Activated naive CD4-positive, alpha-beta T cell treated with Interleukin-2 at 50 U/mL for 16 hours (primary cell): ENCODE results near the gene KLHDC8A.
"Not testable (repeated sequence)": the region's sequence is repeated elsewhere in the genome, so short reads cannot be mapped to it uniquely, and the experiment has no call there.

ENCODE experiments used
- DNase-seq: peaks from one replicate; pipeline ENCODE4 v3.0.0-alpha.2; 2020

The KLHDC8A gene

DNA sequence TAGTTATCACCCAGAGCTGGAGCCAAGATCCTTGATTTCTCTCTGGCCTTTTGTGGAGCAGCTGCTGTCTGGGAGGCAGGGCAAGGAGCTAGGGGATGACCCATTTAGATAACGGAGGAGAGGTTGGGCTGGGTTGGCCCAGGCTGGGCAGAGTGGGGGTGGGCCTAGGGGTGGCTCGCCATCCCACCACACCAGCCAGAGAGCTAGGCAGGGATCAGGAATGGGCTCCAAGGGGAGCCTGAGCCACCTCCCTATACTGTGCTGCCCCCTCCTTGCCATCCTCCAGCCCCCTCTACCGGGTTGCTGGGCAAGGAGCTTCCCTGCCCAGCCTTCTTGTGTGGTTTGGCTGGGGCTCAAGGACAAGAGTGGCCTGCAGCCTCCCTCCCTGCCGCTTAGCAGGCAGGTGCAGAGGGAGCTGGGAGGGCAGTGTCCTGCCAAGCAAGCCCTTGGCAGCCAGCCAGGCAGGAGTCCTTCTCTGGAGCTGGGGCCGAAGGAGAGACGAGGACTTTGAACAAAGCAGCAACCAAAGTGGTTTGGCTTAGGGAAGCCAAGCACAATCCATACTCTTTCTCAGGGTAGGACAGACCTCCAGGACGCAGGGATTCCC, 39.3 kb downstream of the KLHDC8A start:
- DNase-seq, result no peak

GRCh38 chr1:205316161-205316566, 40.6 kb downstream of the KLHDC8A start:
- no peak for DNase-seq

DNA sequence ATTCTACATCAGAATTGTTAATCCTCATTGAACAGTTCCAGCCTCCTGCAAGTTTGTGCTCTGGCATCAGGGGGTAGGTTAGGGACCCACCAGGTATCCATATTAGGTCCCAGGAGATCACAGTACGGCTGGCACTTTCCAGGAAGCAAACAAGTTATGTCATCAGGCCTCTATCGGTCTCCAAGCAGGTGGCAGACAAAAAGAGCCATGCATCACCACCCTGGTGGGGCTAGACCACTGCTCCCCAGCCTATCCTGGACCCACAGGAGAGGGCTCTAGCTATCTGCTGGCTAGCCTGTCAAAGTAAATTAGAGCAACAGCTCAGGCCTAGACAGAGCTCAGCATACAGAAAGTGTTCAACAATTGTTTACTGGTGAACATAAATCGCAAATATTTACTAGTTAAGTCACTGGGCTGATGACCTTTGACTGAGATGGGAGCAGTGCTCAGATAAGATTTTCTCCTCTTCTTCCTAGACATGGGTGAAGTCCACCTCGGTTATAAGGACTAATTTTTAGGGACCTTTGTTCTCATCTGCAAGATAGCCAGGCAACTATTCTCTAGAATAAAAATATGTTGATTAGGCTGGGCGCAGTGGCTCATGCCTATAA, 41.6 kb downstream of the KLHDC8A start:
- no peak for DNase-seq

- DNase-seq, result peak; percentile 13
These were observed 43.0 kb downstream of the KLHDC8A start for GRCh38 chr1:205313563-205314308.

DNA sequence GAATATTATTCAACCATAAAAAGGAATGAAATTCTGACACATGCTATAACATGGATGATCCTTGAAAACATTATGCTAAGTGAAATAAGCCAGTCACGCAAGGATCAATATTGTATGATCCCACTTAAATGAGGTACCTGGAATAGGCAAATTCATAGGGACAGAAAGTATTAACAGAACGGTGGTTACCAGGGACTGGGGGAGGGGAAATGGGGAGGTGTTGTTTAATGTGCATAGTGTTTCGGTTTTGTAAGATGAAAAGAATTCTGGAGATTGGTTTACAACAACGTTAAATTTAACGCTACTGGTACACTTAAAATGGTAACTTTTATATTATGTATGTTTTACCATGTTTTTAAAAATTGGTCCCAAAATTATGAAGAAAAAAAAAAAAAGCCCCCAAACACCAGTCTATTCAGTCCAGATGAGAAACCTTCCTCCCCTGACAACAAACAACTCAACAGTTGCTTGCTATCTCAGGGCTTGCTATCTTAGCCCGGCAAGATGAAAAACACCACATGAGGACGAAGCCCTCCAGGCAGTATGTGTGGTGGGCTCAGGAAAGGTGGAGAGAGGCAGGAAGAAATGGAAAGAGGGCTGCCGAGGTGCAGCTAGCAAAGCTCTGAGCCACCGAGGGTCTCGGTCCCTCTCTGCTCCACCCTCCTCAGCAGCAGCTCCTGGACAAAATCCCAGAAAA, 43.7 kb downstream of the KLHDC8A start:
- no peak for DNase-seq

- no peak for DNase-seq
These were observed 45.6 kb downstream of the KLHDC8A start for GRCh38 chr1:205310976-205311704.

- no peak for DNase-seq
These were observed 47.0 kb downstream of the KLHDC8A start for GRCh38 chr1:205309741-205310140.

DNA sequence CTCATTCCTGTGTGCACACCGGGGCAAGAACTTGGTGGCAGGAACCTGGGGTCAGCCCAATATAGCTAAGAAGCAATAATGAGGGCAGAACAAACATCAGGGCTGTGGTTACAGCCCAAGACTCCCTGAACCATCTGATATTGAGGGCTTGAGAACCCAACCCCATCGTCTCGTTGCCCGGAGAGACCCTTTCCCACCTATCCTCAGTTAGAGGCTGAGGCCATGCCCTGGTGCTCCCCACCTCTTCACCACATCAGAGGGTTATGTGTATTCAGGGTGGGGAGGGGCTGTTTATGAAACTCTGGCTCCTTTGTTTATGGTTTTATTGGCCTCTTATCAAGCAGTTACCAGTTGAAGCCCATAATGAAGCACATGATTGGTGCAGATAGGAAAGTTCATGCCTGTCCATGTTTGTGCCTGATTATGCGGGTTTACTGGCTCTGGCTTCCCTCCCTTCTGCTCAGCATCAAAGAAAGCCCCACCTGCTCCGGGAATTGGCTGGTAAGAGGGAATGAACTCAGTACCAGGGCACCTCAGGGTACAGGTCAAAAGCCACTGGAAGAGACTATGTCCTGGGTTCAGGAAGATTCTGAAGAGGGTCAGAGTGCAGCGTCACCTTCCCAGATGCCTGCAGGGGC, 49.7 kb downstream of the KLHDC8A start:
- no peak for DNase-seq

DNA sequence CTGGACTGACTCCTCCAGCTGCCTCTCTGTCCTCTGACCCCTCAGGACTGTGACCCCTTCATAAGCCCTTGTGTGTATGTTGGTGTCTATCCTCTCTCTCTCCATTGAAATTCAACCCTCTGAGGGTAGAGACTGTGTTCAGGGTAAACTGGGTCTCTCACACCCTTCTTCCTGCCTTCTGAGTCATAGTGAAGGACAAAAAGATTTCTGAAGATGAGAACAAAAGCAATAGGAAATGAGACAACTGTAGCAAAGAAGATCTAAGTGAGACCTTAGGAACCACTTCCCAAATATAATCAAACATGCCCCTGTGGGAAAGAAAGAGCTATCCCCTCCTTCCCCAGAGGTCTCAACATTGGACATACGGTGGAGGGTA, 52.0 kb downstream of the KLHDC8A start:
- no peak for DNase-seq

DNA sequence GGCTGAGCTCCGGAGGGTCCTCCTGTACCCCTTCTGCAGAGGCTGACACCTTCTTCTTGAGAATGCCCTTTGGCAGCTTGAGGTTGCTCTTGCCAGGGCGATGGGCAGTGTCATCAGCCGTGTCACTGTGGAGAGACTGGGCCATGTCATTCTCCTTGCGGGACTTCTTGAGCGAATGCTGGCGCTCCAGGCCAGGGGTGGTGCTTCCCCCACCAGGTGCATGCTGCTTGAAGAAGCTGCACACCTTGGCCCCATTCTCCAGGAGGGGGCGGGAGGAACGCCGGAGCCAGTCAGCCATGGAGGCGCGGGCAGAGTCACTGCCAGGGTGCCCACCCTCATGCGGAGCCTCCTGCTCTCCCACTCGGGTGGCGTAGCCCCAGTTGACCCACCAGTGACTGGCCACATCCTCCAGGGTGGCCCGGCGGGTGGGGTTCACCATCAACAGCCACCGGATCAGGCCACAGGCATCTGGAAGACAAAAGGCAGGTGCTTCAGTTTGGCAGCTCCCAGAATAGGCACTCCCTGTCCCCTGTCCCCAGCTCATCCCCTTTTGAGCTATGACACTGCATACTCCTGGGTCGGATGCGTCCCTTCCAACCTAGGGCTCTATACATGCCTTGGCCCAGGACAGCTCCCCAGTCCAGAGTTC, 52.6 kb downstream of the KLHDC8A start:
- no peak for DNase-seq

GRCh38 chr1:205303247-205303888, 53.4 kb downstream of the KLHDC8A start:
- no peak for DNase-seq

- no peak for DNase-seq
These were observed 54.7 kb downstream of the KLHDC8A start for GRCh38 chr1:205301842-205302588.

- no peak for DNase-seq
These were observed 55.4 kb downstream of the KLHDC8A start for GRCh38 chr1:205301205-205301821.

DNA sequence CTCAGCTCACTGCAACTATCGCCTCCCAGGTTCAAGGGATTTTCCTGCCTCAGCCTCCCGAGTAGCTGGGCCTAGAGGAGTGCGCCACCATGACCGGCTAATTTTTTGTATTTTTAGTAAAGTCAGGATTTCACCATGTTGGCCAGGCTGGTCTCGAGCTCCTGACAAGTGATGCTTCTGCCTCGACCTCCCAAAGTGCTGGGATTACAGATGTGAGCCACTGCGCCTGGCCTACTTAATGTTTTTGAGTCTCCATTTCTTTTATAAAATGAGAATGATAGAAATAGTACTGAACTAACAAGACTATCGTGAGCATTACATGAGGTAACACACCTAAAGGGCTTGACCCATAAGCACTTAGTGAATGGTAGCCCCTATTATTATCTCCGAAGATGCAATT, 56.6 kb downstream of the KLHDC8A start:
- no peak for DNase-seq

GRCh38 chr1:205298191-205298994, 58.3 kb downstream of the KLHDC8A start:
- DNase-seq, result no peak

GRCh38 chr1:205297546-205298177, 59.1 kb downstream of the KLHDC8A start:
- not testable (repeated sequence) for DNase-seq

- no peak for DNase-seq
These were observed 60.6 kb downstream of the KLHDC8A start for GRCh38 chr1:205296154-205296553.

DNA sequence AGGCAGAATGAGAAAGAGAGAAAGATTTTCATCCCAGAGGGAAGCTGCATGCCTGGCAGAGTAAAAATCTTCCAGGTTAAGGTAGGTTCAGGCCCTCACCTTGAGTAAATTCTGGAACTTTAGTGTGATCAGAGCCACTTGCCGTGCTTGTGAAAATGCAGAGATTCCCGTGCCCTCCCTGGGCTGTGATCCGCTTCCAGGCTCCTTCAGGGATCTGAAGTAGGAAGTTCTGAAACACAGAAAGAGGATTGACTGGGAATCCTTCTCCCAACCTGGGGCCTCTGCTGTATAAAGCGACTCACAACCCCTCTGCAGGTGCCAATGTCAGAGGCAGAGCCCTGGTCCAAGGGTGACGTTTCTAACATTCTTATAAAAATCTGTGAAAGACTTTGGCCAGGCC, 61.8 kb downstream of the KLHDC8A start:
- no peak for DNase-seq
